Measurements from ENCODE around the gene LZTS2.
A peak's percentile ranks its signal among the peaks of the same experiment; 100 is the strongest.

DNA sequence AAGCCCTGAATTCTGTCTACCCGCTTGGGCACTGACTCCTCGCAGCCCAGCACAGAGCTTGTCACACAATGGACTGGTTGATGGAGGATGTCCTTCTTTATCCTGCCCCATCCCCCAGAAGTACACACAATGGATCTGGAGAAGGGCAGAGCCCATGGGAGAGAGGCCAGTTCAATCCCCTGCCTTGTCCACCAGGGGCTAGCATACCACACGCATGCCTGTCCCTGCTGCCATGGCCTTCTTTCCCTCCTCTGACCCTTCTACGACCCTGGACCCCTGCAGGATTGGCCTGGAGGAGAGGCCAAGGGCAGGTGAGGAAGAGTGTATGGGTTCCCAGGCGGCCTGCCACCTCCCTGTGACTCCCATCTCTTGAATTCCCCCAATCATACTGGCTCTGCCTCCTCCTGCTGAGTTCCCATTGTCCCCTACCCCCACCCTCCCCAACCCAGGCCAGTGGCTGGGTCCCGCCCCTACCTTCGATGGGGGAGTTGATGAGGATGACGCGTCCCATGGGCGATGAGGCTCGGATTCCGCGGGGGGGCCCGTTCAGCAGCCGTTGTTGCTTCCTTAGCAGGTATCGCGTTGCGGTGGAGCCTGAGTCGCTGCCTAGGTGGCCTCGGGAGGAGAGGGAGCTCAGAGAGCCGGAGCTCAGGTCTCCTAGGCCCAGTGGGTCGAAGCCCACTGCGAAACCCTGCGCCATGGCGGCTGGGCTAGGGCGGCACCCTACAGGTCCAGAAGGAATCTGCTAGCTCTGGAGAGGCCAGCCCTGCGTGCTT, 30.1 kb downstream of the LZTS2 start:
- TF ChIP-seq, protein P1, sequence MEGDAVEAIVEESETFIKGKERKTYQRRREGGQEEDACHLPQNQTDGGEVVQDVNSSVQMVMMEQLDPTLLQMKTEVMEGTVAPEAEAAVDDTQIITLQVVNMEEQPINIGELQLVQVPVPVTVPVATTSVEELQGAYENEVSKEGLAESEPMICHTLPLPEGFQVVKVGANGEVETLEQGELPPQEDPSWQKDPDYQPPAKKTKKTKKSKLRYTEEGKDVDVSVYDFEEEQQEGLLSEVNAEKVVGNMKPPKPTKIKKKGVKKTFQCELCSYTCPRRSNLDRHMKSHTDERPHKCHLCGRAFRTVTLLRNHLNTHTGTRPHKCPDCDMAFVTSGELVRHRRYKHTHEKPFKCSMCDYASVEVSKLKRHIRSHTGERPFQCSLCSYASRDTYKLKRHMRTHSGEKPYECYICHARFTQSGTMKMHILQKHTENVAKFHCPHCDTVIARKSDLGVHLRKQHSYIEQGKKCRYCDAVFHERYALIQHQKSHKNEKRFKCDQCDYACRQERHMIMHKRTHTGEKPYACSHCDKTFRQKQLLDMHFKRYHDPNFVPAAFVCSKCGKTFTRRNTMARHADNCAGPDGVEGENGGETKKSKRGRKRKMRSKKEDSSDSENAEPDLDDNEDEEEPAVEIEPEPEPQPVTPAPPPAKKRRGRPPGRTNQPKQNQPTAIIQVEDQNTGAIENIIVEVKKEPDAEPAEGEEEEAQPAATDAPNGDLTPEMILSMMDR (IDR thresholded peaks at IDR 0.05) = peak; percentile 26; the same call in 1 of the 2 replicates
- TF ChIP-seq CHD2 (IDR thresholded peaks at IDR 0.05; ENCODE audit: low read length, partially characterized antibody) (no peak), JUND (IDR thresholded peaks at IDR 0.05) (no peak), EZH2phosphoT487 (IDR thresholded peaks at IDR 0.05; ENCODE audit: borderline replicate concordance, low read depth) (no peak), TEAD4 (IDR thresholded peaks at IDR 0.05; ENCODE audit: borderline replicate concordance, insufficient read depth) (no peak), POLR2AphosphoS5 (IDR thresholded peaks at IDR 0.05; ENCODE audit: low read depth, low read length) (no peak)

Data from SK-N-SH (cell line).